ENCODE data around the gene TRAPPC6A. TPM values are rescaled to one million over a fixed set of nuclear protein-coding genes. Genes with fewer than 3 reads are reported as not detected.

TRAPPC6A gene
- total and polyA plus RNA-seq, 9 of the 15 experiments (the other 6 are each of a cell fraction or from before 2014, with no cell fraction given) = 0.82 to 23.6 (median 11.6) TPM

- TF ChIP-seq SIRT6 (IDR thresholded peaks at IDR 0.05; ENCODE audit: low read depth, low read length) (no peak), SOX6 (IDR thresholded peaks at IDR 0.05) (no peak), E2F4 (CRISPR knock-in tag; IDR thresholded peaks at IDR 0.05; ENCODE audit: low read depth) (no peak), FOXK1 (CRISPR knock-in tag; IDR thresholded peaks at IDR 0.05; ENCODE audit: borderline replicate concordance) (no peak), RUNX1 (IDR thresholded peaks at IDR 0.05; ENCODE audit: low read depth) (no peak), ZNF316 (IDR thresholded peaks at IDR 0.05) (no peak), NFYB (IDR thresholded peaks at IDR 0.05; ENCODE audit: extremely low read depth, insufficient read length) (peak; percentile 85), SIX5 (IDR thresholded peaks at IDR 0.05; ENCODE audit: borderline replicate concordance in 1 of 2, insufficient read depth in 1 of 2, low read depth in 1 of 2, low read length in 2 of 2) (no peak), CHD4 (IDR thresholded peaks at IDR 0.05; ENCODE audit: insufficient read depth, insufficient replicate concordance, low read depth, low read length, poor library complexity, severe bottlenecking) (no peak), TRIM24 (IDR thresholded peaks at IDR 0.05) (no peak), PHTF2 (CRISPR knock-in tag; IDR thresholded peaks at IDR 0.05) (no peak), RBBP5 (IDR thresholded peaks at IDR 0.05; ENCODE audit: borderline replicate concordance, insufficient read depth, low read length, poor library complexity, severe bottlenecking) (peak; percentile 77), DPF2 (IDR thresholded peaks at IDR 0.05) (no peak), KLF13 (tag; IDR thresholded peaks at IDR 0.05; ENCODE audit: borderline replicate concordance, low read depth) (no peak), RBM15 (IDR thresholded peaks at IDR 0.05; ENCODE audit: insufficient read depth, low read length) (no peak), CTCFL (IDR thresholded peaks at IDR 0.05; ENCODE audit: borderline replicate concordance, insufficient read depth, low read depth, low read length, poor library complexity, severe bottlenecking) (no peak)
Measured at GRCh38 chr19:45177817-45178261, at the start of gene TRAPPC6A (continued).

Measured in K562 (cell line).